IPS-18c (cell line): ENCODE data around the gene BCAT1.
"Not testable (repeated sequence)": the region's sequence is repeated elsewhere in the genome, so short reads cannot be mapped to it uniquely, and the experiment has no call there.

Source experiments
- H3K4me3 ChIP-seq: 2 replicates; pipeline ENCODE4 v1.7.0; 2013; ENCODE audit warnings: low read depth, mild to moderate bottlenecking, low read length, moderate library complexity; ENCODE audit not compliant: insufficient read depth
- H3K9me3 ChIP-seq: one replicate; pipeline ENCODE4 v1.6.1; 2013; ENCODE audit warnings: mild to moderate bottlenecking, low read length, moderate library complexity; ENCODE audit not compliant: control insufficient read depth, insufficient read depth

Gene BCAT1

DNA sequence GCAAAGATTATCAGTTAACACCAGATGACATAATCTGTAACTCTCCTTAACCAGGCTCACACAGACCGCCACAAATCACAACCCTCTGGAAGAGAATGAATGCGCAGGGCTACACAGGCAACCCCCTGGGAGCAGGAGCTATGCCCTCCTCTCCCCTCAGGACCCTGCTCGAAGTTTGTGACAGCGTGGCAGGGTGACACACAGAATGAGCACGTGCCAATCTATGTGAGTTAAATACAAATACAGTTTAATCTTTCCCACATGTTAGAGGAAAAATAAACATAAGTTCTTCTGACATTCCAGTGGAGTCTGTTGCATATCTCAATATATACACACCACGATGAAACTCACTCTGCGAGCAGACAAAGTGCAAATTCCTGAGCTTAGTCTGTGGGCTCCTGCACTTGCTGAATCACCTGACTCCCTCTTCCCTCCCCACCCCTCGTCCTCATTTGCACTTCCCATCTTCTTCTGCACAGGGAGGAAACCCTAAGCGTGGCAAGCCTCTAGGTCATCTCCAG is 37.6 kb downstream of the BCAT1 start:
- Histone ChIP-seq H3K4me3 (no peak overlapping the region), H3K9me3 (no peaks in the 10 kb centered on the region)

DNA sequence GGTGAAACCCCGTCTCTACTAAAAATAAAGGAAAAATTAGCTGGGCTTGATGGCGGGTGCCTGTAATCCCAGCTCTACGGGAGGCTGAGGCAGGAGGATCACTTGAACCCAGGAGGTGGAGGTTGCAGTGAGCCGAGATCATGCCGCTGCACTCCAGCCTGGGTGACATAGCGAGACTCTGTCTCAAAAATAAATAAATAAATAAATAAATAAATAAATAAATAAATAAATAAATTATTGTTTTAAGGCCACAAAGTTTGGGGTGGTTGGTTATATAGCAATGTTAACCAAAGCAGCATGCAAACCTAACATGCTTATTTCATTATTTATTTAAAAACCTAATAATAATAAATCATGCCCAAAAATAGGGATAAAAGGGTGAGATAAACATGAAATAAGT is 38.7 kb downstream of the BCAT1 start:
- not testable (repeated sequence) for H3K9me3 ChIP-seq, H3K4me3 ChIP-seq

DNA sequence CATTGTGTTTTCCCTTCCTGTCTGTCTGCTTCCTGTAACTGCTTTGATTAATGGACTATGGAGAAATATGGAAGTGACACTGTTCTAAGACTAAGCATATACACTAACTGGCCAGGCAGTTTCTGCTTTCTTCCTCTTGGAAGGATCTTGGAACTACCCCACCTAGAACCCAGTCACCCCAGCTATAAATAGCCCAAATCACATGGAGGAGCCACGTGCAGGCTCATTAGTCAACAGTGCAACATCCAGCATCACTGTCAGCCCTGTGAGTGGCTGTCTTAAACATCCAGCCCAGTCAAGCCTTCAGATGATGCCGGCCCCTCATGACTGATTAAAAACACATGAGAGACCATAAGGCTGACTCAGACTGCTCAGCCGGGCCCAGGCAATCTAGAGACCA is 39.2 kb downstream of the BCAT1 start:
- H3K4me3 ChIP-seq, result no peak overlapping the region

DNA sequence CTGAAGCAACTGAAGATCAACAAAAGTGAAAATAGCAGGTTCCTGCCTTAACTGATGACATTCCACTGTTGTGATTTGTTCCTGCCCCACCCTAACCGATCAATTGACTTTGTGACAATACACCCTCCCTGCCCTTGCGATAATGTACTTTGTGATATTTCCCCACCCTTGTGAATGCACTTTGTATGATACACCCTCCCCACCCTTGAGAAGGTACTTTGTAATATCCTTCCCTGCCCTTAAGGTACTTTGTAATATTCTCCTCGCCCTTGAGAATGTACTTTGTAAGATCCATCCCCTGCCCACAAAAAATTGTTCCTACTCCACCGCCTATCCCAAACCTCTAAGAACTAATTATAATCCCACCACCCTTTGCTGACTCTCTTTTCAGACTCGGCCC is 41.4 kb downstream of the BCAT1 start:
- Histone ChIP-seq H3K9me3 (peaks cover 1% of the 10 kb centered on the region), H3K4me3 (no peak overlapping the region)

More for the DNA sequence above, 39.2 kb downstream of the BCAT1 start:
- H3K9me3 ChIP-seq, result no peaks in the 10 kb centered on the region

DNA sequence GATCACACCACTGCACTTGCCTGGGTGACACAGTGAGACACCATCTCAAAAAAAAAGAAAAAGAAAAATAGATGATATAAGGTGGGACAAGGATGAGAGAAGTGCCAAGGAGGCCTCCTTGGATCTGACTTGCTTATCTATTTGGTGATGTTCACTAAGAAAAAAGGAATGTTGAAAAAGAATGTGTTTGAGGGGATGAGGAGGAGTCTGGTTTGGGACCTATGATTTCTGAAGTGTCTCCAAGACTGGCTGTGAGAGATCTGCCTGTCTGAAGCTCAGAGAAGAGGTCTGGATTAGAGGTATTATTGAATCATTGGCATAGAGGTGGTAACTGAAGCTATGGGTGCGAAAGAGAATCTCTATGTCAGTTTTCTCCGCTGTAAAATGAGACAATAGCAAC is 42.8 kb downstream of the BCAT1 start:
- peaks cover 5% of the 10 kb centered on the region for H3K9me3 ChIP-seq
- H3K4me3 ChIP-seq, result no peak overlapping the region

DNA sequence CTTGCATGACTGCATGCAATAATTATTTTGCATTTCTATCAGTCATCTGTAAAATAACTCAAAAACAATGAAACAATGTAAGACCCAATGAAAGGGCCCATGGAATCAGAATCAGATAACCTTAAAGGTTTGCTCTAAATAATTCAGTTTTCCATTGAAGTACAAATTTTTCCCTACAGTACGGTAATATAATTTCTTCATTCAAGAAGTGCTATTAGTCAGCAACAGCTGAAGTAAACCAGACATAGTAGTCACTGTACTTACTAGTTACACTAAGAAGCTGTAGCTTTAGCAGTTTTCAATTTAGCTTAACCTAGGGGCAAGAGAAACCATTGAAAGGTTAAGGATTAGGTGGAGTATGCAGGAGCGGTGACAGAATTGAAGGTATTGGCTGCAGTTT is 43.5 kb downstream of the BCAT1 start:
- Histone ChIP-seq H3K9me3 (peaks cover 5% of the 10 kb centered on the region), H3K4me3 (no peak overlapping the region)

DNA sequence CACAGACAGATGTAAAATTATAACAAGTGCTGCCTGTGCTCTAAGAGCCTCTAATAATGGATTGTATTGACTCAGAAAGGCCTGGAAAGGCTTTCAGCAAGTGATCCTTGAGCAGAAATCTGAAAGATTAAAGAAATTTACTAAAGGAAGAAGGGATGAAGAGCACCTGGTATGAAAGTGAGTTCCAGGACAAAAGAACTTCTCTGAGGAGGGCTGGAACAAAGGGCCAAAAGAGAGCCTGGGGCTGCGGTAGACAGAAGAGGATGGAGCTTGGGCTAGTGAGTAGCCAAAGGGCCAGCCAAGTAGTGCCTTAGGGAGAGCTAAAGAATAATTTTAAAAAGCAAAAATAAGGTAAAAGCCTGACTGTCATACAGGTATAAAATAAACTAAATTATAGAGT is 44.0 kb downstream of the BCAT1 start:
- H3K9me3 ChIP-seq, result peaks cover 5% of the 10 kb centered on the region
- H3K4me3 ChIP-seq, result no peak overlapping the region

DNA sequence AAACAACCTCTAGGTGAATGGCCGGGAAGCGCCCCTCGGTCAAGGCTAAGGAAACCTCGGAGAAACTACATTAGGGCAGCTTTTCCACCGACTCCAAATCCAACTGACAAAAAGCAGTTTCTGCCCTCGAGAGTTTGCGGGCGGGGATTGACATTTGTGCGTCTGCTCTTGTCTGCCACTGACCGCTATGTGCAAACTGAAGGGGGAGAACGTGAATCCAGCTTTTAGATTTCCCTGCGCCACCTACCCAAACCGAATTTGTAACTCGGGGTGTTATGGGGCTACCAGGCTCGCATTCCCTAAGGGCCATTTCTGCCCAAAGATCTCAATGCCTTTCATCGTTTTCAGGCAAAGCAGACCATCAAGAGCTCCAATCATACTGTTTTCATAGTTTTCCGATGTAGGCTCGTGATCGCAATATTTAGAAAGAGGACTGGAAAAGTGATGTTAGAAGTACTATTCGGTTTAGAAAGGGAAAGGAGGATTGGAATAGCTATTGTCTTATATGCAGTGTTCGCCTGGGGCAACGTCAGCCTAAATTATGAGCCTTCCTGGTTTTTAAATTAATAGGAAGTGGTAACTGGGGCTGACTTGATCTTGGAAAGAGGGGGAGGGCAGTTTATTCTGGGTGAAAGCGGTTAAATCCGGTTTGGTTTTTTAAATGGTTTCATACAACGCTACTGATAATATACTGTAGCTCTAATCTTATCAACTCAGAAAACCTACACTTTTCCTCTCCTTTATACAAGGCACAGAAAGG is 45.4 kb downstream of the BCAT1 start:
- Histone ChIP-seq H3K9me3 (peaks cover 5% of the 10 kb centered on the region), H3K4me3 (peak overlapping the region; percentile 78)

DNA sequence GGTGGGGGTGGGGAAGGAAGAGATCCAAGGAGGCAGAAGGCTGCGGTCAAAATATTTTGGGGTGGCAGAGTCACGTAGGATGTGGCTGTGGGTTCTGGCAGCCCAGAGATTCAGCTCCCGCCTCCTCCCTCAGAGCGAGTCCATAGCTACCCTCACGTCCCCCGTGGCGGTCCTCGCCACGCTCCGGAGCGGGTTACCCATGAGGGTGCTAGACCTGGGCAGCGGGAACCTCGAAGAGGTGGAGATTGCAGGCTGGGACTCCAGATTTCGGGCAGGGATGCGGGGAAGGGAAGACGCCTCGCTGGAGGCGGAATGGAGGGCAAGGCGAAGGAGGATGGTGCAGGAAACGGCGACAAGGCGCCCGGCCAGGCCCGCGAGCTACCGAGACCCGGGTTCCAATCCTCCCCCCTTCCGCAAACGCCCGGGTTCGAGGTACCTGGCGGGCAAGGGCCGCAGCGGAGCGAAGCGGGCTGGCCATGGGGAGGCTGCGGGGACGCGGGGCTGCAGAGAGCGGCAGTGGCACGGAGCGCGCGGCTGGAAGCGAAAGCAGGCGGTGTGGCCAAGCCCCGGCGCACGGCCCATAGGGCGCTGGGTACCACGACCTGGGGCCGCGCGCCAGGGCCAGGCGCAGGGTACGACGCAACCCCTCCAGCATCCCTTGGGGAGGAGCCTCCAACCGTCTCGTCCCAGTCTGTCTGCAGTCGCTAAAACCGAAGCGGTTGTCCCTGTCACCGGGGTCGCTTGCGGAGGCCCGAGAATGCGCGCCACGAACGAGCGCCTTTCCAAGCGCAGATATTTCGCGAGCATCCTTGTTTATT is 46.2 kb downstream of the BCAT1 start:
- Histone ChIP-seq H3K4me3 (peak overlapping the region; percentile 78), H3K9me3 (peaks cover 5% of the 10 kb centered on the region)

DNA sequence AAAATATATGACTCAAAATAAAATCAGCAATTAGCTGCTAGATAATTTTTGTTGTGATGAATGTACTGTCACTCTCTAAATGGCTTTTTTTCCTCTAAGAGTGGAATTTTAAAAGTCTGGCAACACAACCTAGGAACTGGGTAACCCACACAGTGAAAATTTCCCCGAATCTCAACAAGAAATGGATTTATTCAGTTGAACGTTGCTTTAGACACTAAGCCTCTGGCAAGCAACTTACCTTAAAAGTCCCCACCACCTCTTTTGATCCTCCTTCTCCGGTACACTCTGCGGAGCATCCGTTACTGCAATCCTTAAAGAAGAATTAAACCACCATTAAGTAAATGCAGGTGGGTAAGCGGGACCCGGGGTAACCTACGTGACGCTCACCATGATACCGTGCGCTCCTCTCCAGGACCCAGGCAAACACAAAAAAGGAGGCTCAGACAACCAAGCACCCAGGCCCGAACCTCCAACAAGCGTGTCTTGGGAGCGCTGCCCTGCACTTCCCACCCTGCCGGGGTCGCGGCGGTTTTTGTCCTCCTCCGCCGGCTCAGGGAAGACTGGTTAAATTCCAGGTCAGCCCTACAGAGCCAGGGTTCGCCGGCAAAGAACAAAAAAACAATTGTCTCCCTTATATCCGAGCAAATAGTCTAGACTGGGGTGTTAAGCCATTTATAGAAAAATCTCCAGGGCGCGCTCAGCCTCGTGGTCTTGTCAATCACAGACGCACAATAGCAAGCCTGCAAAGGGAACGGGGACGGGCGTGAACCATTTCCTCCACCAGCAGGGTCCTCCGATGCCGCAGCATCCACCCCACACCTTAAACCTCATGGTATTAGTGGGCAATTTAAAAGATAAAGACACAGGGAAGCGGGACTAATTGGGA is 47.1 kb downstream of the BCAT1 start:
- Histone ChIP-seq H3K9me3 (peaks cover 5% of the 10 kb centered on the region), H3K4me3 (peak overlapping the region; percentile 78)

DNA sequence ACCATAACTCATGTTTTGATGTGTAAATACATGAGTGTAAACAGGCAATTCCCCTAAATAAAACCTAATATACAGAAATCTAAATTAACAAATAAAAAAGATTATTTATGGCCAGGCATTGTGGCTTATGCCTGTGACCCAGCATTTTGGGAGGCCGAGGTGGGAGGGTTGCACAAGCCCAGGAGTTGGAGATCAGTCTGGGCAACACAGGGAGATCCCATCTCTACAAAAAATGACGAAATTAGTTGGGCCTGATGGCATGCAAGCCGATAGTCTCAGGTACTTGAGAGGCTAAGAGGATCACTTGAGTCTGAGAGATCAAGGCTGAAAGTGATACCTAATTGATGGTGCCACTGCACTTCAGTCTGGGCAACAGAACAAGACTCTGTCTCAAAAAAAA is 48.7 kb downstream of the BCAT1 start:
- no peak overlapping the region for H3K4me3 ChIP-seq
- H3K9me3 ChIP-seq, result peaks cover 5% of the 10 kb centered on the region

DNA sequence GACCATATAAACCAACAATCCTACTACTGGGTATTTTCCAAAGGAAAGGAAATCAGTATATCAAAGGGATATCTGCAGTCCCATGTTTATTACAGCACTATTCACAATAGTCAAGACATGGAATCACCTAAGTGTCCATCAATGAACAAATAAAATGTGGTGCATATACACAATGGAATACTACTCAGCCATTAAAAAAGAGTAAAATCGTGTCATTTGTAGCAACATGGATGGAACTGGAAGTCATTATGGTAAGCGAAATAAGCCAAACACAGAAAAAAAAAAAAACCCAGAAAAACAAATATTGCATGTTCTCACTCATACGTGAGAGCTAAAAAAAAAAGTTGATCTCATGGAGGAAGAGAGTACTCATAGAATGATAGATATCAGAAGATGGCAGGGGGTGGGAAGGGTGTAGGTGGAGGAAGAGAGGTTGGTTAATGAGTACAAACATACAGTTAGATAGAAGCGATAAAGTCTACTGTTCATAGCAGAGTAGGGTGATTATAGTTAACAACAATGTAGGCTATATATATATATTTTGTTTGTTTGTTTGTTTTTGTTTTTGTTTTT is 49.3 kb downstream of the BCAT1 start:
- H3K9me3 ChIP-seq, result peaks cover 5% of the 10 kb centered on the region
- no peak overlapping the region for H3K4me3 ChIP-seq

DNA sequence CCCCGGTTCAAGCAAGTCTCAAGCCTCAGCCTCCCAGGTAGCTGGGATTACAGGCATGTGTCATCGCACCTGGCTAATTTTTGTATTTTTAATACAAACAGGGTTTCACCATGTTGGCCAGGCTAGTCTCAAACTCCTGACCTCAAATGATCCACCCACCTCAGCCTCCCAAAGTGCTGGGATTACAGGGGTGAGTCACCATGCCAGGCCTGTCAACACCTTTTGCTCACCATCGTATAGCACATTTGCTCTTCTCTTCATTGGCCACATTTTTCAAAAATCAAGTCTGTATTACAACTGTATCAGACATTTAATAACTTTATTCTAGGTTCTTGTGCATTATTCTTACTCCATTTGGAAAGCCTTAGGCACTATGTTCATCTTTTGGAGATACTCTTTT is 50.3 kb downstream of the BCAT1 start:
- H3K9me3 ChIP-seq, result peaks cover 5% of the 10 kb centered on the region
- no peak overlapping the region for H3K4me3 ChIP-seq

DNA sequence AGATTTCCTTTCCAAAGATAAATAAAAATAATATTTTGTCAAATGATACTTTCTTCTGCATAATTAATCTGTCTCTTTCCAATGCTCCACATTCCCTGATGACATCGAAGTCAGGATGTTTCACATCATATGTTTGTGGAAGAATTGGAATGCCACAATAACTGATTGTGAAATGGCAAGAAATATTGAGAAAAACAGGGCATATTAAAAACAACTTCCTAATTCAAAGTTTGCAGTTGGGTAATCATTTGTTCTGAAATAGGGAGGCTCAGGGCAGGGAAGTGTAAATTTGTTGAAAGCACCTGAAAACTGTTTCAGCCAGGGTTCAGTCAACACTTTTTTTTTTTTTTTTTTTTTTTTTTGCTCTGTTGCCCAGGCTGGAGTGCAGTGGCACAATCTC is 50.7 kb downstream of the BCAT1 start:
- Histone ChIP-seq H3K9me3 (peaks cover 5% of the 10 kb centered on the region), H3K4me3 (no peak overlapping the region)

DNA sequence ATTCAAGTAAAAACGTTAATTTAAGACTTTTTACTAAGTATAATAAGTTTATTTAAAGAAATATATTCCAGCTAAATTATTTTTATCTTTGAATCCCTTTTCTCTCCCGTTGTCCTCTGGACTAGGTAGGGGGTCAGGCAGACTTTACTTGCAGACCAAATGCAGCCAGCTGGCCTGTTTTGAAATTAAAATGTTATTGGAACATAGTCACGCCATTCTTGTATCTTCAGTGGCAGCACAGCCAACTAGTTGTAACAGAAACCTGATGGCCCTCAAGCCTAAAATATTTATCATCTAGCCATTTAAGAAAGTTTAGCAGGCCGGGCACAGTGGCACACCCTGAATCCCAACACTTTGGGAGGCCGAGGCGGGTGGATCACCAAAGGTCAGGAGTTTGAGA is 52.7 kb downstream of the BCAT1 start:
- no peaks in the 10 kb centered on the region for H3K9me3 ChIP-seq
- no peak overlapping the region for H3K4me3 ChIP-seq

DNA sequence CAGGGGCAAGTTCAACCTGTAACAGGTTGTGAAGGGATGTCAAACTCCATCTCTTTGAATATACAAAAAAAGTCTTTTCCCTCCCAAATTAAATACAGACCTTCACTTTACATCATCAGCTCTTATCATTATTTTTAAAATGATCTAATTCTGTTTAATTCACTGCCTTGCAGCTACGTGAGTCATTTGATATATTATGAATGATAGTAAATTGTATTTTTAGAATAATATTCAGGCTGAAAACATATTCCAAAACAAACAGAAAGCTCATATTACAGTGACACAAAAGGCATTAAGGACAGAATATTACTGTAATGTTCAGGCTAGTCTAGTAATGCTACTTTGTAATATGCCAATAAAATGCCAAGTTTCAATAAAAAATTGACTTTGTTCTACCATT is 53.3 kb downstream of the BCAT1 start:
- Histone ChIP-seq H3K9me3 (no peaks in the 10 kb centered on the region), H3K4me3 (no peak overlapping the region)

DNA sequence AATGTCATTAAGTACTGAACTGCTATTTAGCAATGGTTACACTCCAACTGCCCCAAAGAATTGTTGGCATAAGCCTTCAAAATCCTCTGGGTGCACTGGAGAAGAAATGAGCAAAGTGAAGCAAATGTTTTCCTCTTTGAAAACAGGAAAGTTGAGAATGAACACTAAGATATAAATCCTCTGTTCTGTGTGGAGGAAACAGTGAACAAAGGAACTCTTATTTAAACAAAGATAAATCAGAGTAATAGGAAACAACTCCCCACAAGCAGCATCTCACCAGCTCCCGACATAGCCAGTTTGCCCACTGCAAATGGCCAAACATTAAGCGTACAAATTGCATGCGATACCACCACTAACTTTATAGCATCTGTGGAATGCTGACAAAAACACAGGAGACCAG is 54.0 kb downstream of the BCAT1 start:
- no peak overlapping the region for H3K4me3 ChIP-seq

More for the DNA sequence above, 54.0 kb downstream of the BCAT1 start:
- H3K9me3 ChIP-seq, result no peaks in the 10 kb centered on the region
